Vagina (tissue), 2 donors: Measurements from ENCODE around the gene ASCL2. TPM values are rescaled to one million over a fixed set of nuclear protein-coding genes. Genes with fewer than 3 reads are reported as not detected.
A peak's percentile ranks its signal among the peaks of the same experiment; 100 is the strongest.
"Not testable (repeated sequence)": the region's sequence is repeated elsewhere in the genome, so short reads cannot be mapped to it uniquely, and the experiment has no call there.

ENCODE experiments used
- DNase-seq, 2 donors: peaks; one replicate each; pipeline ENCODE4 v3.0.0-alpha.2; 2017; ENCODE audit errors: extremely low spot score in 2 of 2
- H3K27ac ChIP-seq: fragments of 200-600 bp; sonication (generic); one replicate; pipeline ENCODE4 v1.5.1; 2019
- H3K27me3 ChIP-seq: fragments of 200-600 bp; sonication (generic); one replicate; pipeline ENCODE4 v1.5.1; 2019
- H3K36me3 ChIP-seq, 2 donors: fragments of 200-600 bp; sonication (generic); one replicate each; pipeline ENCODE4 v1.5.1; 2017 to 2019
- H3K4me1 ChIP-seq: fragments of 200-600 bp; sonication (generic); one replicate; pipeline ENCODE4 v1.5.1; 2019
- H3K4me3 ChIP-seq, 2 donors: fragments of 200-600 bp; sonication (generic); 1 replicate in 1 of 2; 2 replicates in 1 of 2; pipeline ENCODE4 v1.5.1; 2016 to 2019
- H3K9me3 ChIP-seq: fragments of 200-600 bp; sonication (generic); one replicate; pipeline ENCODE4 v1.5.1; 2019
- POLR2A ChIP-seq, 2 donors: fragments of 450-650 bp; IDR thresholded peaks; one replicate each; pipeline ENCODE4 v1.6.1; 2017; ENCODE audit warnings: antibody characterized with exemption in 2 of 2, mild to moderate bottlenecking in 2 of 2, moderate library complexity in 2 of 2
- POLR2AphosphoS5 ChIP-seq, 2 donors: sonication (generic); formaldehyde crosslinking; IDR thresholded peaks; one replicate each; pipeline ENCODE4 v1.9.0; 2017; ENCODE audit warnings: antibody characterized with exemption in 2 of 2, mild to moderate bottlenecking in 2 of 2, low read depth in 1 of 2; ENCODE audit not compliant: insufficient read depth in 1 of 2
- intact Hi-C: fragments of 100-400 bp; cut with DNase I; formaldehyde crosslinking; loops from one replicate; pipeline ENCODE4 v1.15.1; 2023
- total RNA-seq: library from RNA; depleted of rRNA; stranded (reverse); fragments of >200 nt; gene quantifications from one replicate; pipeline ENCODE4 v1.2.3, GENCODE V29; 2016
- TF ChIP-seq, protein P1 (sequence below), 3 experiments: fragments of 450-650 bp in 2 of 3; fragments of 200-600 bp in 1 of 3; sonication (generic) in 1 of 3; IDR thresholded peaks; one replicate each; pipeline ENCODE4 v1.5.1; 2017 to 2019; ENCODE audit warnings: antibody characterized with exemption in 3 of 3, mild to moderate bottlenecking in 2 of 3, moderate library complexity in 2 of 3

The ASCL2 gene
- total RNA-seq, 1 donor from 2014 or later = 3.7 TPM

- TF ChIP-seq POLR2A (IDR thresholded peaks at IDR 0.05) (no peak), POLR2AphosphoS5 (IDR thresholded peaks at IDR 0.05; ENCODE audit: insufficient read depth in 1 of 2, low read depth in 1 of 2) (no peak)
- TF ChIP-seq, protein P1, sequence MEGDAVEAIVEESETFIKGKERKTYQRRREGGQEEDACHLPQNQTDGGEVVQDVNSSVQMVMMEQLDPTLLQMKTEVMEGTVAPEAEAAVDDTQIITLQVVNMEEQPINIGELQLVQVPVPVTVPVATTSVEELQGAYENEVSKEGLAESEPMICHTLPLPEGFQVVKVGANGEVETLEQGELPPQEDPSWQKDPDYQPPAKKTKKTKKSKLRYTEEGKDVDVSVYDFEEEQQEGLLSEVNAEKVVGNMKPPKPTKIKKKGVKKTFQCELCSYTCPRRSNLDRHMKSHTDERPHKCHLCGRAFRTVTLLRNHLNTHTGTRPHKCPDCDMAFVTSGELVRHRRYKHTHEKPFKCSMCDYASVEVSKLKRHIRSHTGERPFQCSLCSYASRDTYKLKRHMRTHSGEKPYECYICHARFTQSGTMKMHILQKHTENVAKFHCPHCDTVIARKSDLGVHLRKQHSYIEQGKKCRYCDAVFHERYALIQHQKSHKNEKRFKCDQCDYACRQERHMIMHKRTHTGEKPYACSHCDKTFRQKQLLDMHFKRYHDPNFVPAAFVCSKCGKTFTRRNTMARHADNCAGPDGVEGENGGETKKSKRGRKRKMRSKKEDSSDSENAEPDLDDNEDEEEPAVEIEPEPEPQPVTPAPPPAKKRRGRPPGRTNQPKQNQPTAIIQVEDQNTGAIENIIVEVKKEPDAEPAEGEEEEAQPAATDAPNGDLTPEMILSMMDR (IDR thresholded peaks at IDR 0.05) = no peak
- no peaks in the 10 kb centered on the region for H3K4me1 ChIP-seq
These were observed 22.1 kb downstream of the ASCL2 start for GRCh38 chr11:2248242-2248641.

DNA sequence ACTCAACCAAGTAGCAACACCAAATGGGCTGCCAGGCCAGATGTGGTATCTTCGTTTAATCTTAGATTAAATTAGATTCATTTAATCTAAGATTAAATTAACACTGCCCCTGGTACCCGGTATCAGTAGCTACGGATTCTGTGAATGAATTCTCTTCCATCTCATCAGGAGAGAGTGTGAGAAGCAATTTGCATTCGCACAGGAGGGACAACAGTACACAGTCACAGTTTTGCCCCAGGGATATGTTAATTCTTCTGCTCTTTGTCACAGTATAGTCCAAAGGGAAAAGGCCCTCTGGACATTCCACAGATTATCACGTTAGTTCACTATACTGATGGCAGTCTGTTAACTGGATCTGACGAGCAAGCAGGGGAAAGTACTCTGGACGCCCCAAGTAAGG, 22.9 kb downstream of the ASCL2 start:
- intact Hi-C loops = no loop called here
- no peaks in the 10 kb centered on the region for H3K36me3 ChIP-seq
- H3K9me3 ChIP-seq = no peaks in the 10 kb centered on the region
- H3K4me3 ChIP-seq = no peak overlapping the region
- DNase-seq = no peak
- no peaks in the 10 kb centered on the region for H3K27me3 ChIP-seq
- TF ChIP-seq, protein P1 (IDR thresholded peaks at IDR 0.05) = no peak
- no peak for TF ChIP-seq POLR2A (IDR thresholded peaks at IDR 0.05)
- TF ChIP-seq POLR2AphosphoS5 (IDR thresholded peaks at IDR 0.05; ENCODE audit: insufficient read depth in 1 of 2, low read depth in 1 of 2) = no peak
- no peak overlapping the region for H3K27ac ChIP-seq
- no peaks in the 10 kb centered on the region for H3K4me1 ChIP-seq

More at GRCh38 chr11:2248242-2248641, 22.1 kb downstream of the ASCL2 start:
- peak in 1 of 2 donors; percentile 92 for DNase-seq
- Histone ChIP-seq H3K27ac (no peak overlapping the region), H3K4me3 (no peak overlapping the region), H3K27me3 (no peaks in the 10 kb centered on the region), H3K9me3 (no peaks in the 10 kb centered on the region), H3K36me3 (no peaks in the 10 kb centered on the region)
- intact Hi-C loops = no loop called here

- no peaks in the 10 kb centered on the region for H3K36me3 ChIP-seq
- no peaks in the 10 kb centered on the region for H3K9me3 ChIP-seq
- H3K4me1 ChIP-seq = no peaks in the 10 kb centered on the region
- TF ChIP-seq POLR2A (IDR thresholded peaks at IDR 0.05) = no peak
- H3K27me3 ChIP-seq = no peaks in the 10 kb centered on the region
- intact Hi-C loops = no loop called here
- H3K27ac ChIP-seq = no peak overlapping the region
- DNase-seq = no peak
- no peak overlapping the region for H3K4me3 ChIP-seq
These were observed 29.6 kb downstream of the ASCL2 start for GRCh38 chr11:2240834-2241233.

DNA sequence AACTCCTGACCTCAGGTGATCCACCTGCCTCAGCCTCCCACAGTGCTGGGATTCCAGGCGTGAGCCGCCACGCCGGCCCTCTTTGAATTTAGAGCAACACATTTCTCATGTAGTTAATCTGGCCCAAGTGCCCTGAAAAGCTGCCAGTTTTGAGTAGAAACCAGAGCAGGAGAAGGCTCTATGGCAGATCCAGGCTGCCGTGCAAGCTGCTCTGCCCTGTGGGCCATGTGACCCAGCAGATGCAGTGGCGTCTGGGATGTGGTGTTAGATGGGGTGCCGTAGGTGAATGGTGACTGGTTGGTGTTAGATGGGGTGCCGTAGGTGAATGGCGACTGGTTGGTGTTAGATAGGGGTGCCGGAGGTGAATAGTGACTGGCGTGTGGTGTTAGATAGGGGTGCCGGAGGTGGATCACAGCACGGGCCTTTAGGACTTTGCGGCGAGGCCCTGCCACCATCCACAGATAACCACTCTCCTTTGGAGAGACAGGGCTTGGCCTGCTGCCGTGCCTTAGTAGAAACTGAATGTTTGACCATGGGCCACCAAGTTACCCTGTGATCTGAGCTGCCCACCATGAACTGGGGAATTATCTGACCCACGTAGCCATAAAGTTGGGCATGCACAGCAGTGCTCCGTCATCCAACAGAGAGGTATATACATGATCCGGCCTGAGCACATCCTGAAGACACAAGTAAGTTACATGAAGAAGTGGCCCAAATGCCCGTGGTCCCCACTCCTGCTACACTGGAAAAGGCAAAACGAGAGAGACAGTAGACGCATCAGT, 32.7 kb downstream of the ASCL2 start:
- H3K36me3 ChIP-seq = no peaks in the 10 kb centered on the region
- H3K9me3 ChIP-seq = no peaks in the 10 kb centered on the region
- no peak for DNase-seq
- no peak overlapping the region for H3K27ac ChIP-seq
- no peaks in the 10 kb centered on the region for H3K4me1 ChIP-seq
- TF ChIP-seq, protein P1 (IDR thresholded peaks at IDR 0.05) = no peak
- no peak for TF ChIP-seq POLR2A (IDR thresholded peaks at IDR 0.05)
- no peak for TF ChIP-seq POLR2AphosphoS5 (IDR thresholded peaks at IDR 0.05; ENCODE audit: insufficient read depth in 1 of 2, low read depth in 1 of 2)
- no peak overlapping the region for H3K4me3 ChIP-seq
- intact Hi-C loops = no loop called here
- H3K27me3 ChIP-seq = no peaks in the 10 kb centered on the region

DNA sequence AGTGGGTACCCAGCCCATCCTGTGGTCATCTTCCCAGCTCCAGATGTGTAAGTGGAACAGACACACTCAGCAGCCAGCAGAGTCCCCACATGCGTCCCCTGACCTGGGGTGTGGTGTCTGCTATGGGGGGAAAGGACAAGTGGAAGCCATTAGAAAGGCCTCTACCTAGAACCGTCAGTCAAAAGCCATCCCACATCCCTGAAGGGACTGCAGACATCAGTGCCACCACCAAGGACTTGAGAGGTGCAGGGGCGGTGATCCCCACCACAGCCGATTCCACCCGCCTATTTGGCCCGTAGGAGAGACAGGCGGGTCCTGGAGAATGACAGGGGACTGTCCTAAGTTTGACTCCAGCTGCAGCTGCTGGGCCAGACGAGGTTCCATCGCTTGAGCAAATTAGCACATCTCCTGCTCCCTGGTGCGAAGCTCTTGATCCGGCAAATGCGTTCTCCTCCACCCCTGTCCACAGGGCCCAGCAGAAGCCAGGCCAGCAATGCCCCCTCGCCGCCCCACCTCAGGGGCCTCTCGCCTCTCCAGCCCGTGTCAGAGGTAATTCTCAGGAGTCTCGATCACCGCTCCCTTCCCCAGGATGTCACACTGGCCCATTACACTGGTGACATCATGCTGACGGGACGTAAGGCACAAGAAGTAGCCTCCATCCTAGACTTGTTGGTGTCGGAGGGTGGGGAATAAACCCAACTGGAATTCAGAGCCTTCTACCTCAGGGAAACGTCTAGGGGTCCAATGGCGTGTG, 33.8 kb downstream of the ASCL2 start:
- not testable (repeated sequence) for DNase-seq, H3K27ac ChIP-seq, H3K4me3 ChIP-seq

More for the DNA sequence above, 33.8 kb downstream of the ASCL2 start:
- H3K27me3 ChIP-seq, H3K36me3 ChIP-seq, H3K9me3 ChIP-seq, intact Hi-C loops, H3K4me1 ChIP-seq: not testable (repeated sequence)
